ENCODE results near the gene ALG1L2.
"Not testable (repeated sequence)": the region's sequence is repeated elsewhere in the genome, so short reads cannot be mapped to it uniquely, and the experiment has no call there.

ALG1L2 gene

DNA sequence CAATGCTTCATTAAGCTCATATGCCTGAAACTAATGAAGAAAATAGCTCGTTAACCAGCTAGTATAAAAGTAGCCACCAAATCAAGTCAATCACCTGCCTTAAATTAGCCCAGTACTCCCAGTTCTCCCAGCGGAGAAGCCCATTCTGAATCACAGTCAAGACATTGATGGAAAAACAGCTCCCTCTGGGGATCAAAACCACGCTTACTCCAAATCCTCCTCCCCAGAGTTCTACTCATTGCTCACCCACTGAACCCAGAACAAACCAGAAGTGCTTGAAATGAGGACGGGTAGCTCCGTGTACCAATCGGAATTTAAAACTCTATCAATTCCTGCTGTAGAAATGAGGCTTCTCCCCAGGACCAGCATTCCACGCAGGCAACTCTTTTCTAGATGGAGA lies 54.7 kb downstream of the ALG1L2 start:
- not testable (repeated sequence) for DNase-seq

DNA sequence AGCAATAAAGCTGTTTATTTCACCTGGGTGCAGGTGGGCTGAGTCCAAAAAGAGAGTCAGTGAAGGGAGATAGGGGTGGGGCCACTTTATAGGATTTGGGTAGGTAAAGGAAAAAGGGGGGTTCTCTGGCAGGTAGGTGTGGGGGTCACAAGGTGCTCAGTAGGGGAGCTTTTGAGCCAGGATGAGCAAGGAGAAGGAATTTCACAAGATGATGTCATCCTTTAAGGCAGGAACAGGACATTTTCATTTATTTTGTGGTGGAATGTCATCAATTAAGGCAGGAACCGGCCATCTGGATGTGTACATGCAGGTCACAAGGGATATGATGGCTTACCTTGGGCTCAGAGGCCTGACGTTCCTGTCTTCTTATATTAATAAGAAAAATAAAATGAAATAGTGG lies 56.1 kb downstream of the ALG1L2 start:
- DNase-seq: not testable (repeated sequence)

DNA sequence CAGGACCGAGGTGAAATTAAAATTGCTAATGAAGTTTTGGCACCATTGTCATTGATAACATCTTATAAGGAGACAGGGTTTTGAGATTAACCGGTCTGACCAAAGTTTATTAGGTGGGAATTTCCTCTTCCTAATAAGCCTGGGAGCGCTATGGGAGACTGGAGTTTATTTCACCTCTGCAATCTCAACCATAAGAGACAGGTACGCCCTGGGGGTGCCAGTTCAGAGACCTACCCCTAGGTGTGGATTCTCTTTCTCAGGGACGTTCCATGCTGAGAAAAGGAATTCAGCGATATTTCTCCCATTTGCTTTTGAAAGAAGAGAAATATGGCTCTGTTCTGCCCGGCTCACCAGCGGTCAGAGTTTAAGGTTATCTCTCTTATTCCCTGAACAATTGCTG lies 57.4 kb downstream of the ALG1L2 start:
- DNase-seq: not testable (repeated sequence)

DNA sequence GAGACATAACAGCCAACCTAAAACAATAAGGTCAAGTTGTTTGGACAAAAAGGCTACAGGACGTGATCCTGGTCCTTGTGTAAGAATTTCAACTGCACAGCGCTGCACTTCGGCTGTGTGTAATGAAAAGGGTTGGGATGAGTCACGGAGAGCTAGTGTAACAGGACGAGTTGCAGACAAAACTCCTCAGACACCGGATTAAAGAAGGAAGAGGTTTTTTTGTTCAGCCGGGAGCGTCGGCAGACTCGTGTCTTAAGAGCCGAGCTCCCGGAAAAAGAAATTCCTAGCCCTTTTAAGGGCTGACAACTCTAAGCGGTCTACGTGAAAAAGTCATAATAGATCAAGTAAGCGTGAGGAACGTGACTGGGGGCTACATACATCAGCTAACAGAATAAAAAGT lies 59.1 kb downstream of the ALG1L2 start:
- not testable (repeated sequence) for DNase-seq

DNA sequence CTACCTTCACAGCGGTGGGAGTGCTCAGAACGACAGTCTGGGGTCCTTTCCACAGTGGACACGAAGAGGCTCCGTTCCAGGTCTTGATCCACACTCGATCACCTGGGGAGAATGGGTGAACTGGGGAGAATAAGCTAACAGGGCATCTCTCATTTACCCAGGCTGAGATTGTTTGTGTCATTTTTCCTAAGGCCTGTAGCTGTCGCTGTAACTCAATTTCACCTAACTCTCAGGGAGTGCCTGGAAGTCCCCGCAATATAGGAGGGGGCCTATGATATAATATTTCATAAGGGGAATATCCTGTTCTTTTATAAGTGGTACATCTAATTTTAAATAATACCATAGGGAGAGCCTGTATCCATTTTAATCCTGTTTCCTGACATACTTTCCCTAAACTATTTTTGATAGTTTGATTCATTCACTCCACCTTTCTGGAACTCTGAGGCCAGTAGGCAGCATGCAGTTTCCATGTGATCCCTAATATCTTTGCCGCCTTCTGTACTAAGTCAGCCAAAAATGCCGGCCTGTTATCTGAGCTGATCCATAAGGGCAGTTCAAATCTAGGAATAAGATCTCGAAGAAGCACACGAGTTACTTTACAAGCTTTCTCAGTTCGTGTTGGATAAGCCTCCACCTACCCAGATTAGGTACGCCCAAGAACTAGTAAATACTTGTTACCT lies 62.2 kb downstream of the ALG1L2 start:
- not testable (repeated sequence) for DNase-seq

DNA sequence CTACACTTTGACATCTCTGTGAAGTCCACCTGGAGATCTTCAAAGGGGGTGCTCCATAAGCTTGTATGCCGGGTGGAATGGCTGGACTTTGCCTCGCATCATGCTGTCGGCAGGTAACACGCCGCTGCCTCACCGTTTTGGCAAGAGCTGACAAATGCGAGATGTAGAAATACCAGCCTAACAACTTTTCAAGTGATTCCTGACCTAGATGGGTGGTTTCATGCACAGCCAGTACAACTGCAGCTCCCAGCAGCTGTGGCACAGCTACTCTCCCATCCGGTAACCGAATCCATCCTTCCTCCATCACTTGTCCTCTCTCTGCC lies 62.7 kb downstream of the ALG1L2 start:
- not testable (repeated sequence) for DNase-seq

DNA sequence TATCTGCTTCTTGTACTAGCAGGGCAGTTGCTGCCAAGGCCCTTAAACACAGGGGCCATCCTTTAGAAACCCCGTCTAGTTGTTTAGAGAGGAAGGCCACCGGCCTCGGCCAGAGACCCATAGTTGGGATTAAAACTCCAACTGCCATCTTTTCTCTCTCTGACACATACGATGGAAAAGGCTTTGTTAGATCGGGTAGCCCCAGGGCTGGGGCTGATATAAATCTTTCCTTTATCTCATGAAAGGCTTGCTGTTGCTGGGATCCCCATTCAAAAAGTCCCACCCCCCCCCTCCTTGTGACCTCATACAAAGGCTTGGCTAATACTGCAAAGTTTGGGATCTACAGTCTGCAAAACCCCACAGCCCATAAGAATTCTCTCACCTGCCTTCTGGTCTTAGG lies 63.8 kb downstream of the ALG1L2 start:
- DNase-seq: not testable (repeated sequence)

DNA sequence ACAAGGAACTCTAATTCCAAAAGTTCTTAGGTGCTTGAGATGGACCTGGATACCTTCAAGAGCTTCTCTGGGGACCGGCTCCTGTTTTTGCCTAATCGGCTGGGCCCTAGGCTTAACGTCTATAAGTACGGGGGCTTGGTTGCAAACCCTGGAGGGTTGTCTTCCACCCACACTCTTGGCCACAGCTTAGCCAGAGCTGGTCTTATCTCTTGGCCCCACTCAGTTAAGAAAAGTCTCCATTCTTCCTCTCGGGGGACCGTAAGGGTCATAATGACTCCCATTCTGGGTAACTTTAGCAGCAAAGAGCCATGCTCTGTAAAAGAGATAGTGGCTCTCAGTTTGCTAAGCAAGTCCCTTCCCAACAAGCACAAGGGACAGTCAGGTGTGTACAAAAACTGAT lies 64.8 kb downstream of the ALG1L2 start:
- DNase-seq: not testable (repeated sequence)

Data from CD4-positive, alpha-beta T cell treated with Interleukin-1 beta for 1 hour (primary cell).